ENCODE data around the gene SOX18.

DNA sequence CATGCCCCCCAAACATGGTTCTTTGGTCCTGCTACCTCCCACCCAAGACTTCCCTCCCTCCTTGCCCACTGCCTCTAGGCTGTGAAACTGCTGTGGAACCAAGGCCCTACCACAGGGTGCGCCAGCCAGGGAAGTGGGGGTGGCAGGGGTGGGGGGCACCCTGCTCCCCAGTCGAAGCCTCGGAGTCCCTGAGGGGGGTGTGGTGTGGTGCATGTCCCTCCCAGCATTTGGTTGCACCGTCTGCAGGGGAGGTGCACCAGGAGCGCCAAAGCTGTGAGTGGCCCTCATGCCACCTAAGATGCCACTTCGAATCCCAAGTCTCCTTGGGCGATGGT, 28.1 kb upstream of the SOX18 start:
- TF ChIP-seq YY1 (IDR thresholded peaks at IDR 0.05; ENCODE audit: low read depth) (no peak), NFIC (IDR thresholded peaks at IDR 0.05) (no peak), TAF1 (IDR thresholded peaks at IDR 0.05; ENCODE audit: low read depth) (no peak), RAD21 (IDR thresholded peaks at IDR 0.05; ENCODE audit: low read depth) (no peak), CREB1 (IDR thresholded peaks at IDR 0.05; ENCODE audit: low read depth) (no peak)
- TF ChIP-seq, protein P1, sequence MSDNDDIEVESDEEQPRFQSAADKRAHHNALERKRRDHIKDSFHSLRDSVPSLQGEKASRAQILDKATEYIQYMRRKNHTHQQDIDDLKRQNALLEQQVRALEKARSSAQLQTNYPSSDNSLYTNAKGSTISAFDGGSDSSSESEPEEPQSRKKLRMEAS (IDR thresholded peaks at IDR 0.05): no peak
- TF ChIP-seq, protein P2, sequence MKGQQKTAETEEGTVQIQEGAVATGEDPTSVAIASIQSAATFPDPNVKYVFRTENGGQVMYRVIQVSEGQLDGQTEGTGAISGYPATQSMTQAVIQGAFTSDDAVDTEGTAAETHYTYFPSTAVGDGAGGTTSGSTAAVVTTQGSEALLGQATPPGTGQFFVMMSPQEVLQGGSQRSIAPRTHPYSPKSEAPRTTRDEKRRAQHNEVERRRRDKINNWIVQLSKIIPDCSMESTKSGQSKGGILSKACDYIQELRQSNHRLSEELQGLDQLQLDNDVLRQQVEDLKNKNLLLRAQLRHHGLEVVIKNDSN (IDR thresholded peaks at IDR 0.05): no peak
- TF ChIP-seq, protein P3, sequence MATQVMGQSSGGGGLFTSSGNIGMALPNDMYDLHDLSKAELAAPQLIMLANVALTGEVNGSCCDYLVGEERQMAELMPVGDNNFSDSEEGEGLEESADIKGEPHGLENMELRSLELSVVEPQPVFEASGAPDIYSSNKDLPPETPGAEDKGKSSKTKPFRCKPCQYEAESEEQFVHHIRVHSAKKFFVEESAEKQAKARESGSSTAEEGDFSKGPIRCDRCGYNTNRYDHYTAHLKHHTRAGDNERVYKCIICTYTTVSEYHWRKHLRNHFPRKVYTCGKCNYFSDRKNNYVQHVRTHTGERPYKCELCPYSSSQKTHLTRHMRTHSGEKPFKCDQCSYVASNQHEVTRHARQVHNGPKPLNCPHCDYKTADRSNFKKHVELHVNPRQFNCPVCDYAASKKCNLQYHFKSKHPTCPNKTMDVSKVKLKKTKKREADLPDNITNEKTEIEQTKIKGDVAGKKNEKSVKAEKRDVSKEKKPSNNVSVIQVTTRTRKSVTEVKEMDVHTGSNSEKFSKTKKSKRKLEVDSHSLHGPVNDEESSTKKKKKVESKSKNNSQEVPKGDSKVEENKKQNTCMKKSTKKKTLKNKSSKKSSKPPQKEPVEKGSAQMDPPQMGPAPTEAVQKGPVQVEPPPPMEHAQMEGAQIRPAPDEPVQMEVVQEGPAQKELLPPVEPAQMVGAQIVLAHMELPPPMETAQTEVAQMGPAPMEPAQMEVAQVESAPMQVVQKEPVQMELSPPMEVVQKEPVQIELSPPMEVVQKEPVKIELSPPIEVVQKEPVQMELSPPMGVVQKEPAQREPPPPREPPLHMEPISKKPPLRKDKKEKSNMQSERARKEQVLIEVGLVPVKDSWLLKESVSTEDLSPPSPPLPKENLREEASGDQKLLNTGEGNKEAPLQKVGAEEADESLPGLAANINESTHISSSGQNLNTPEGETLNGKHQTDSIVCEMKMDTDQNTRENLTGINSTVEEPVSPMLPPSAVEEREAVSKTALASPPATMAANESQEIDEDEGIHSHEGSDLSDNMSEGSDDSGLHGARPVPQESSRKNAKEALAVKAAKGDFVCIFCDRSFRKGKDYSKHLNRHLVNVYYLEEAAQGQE (IDR thresholded peaks at IDR 0.05; ENCODE audit: low read depth): no peak

Data from Ishikawa (cell line).